HepG2 (cell line): ENCODE results near the gene RBP4. TPM values are rescaled to one million over a fixed set of nuclear protein-coding genes. Genes with fewer than 3 reads are reported as not detected.

Experiments
- ATAC-seq: fragments of 200-7000 bp; cut with Tn5 transposase; 3 replicates; pipeline ENCODE4 v1.9.1; 2020; ENCODE audit warnings: mild to moderate bottlenecking, moderate library complexity
- BruUV-seq: library from RNA; stranded (reverse); fragments of 400-500 nt; replicated peaks from 2 replicates; lab custom pipeline; 2021; lab: Mats Ljungman, UMichigan
- CTCF ChIA-PET: fragments of 300-600 bp; formaldehyde crosslinking; extraction: SDS; loops from one replicate; lab custom pipeline; 2021; ENCODE audit warnings: low total read pairs, inconsistent platforms, low intra/inter-chr PET ratio; lab: Yijun Ruan, JAX
- POLR2A ChIA-PET: fragments of 350-600 bp; sonication (Branson Sonifier 250); formaldehyde crosslinking; loops from one replicate; lab custom pipeline; 2020; ENCODE audit warnings: antibody characterized with exemption, inconsistent platforms; lab: Yijun Ruan, JAX
- DNase-seq: peaks from one replicate; pipeline ENCODE4 v3.0.0-alpha.2; 2015; ENCODE audit warnings: low spot score
- FAIRE-seq: peaks from 3 replicates; lab custom pipeline; 2011; peaks lifted over from hg19 to GRCh38; lab: Jason Lieb, UNC
- H2AFZ ChIP-seq: one replicate; pipeline ENCODE4 v1.6.1; 2011; ENCODE audit warnings: low read length, inconsistent platforms
- H3K27ac ChIP-seq: fragments of 300-600 bp; 3 replicates; pipeline ENCODE4 v1.8.0; 2011; ENCODE audit warnings: mixed run types, mild to moderate bottlenecking, mixed read lengths, low read length, inconsistent platforms; ENCODE audit not compliant: insufficient read depth; ENCODE audit errors: extremely low read length
- H3K27me3 ChIP-seq, 2 experiments: fragments of 200-600 bp in 1 of 2; 2 replicates in 1 of 2; 3 replicates in 1 of 2; pipeline versions ENCODE4 v1.6.0 to v1.8.0; 2011; ENCODE audit warnings: low read length in 2 of 2, mild to moderate bottlenecking in 2 of 2, moderate library complexity in 2 of 2, inconsistent platforms in 1 of 2; ENCODE audit not compliant: insufficient read depth in 2 of 2, control insufficient read depth in 1 of 2
- H3K36me3 ChIP-seq, 2 experiments: fragments of 200-600 bp in 1 of 2; replicated peaks in 1 of 2; 2 replicates in 1 of 2; 3 replicates in 1 of 2; pipeline versions ENCODE4 v1.5.1 to v1.8.0; 2011; ENCODE audit warnings: low read length in 2 of 2, inconsistent platforms in 1 of 2; ENCODE audit not compliant: insufficient read depth in 2 of 2, control insufficient read depth in 1 of 2
- H3K4me1 ChIP-seq: 2 replicates; pipeline ENCODE4 v1.5.1; 2012; ENCODE audit warnings: low read length, inconsistent platforms; ENCODE audit not compliant: insufficient read depth
- H3K4me2 ChIP-seq: 2 replicates; pipeline ENCODE4 v1.6.0; 2011; ENCODE audit warnings: low read depth, low read length, inconsistent platforms
- H3K4me3 ChIP-seq, 3 experiments: fragments of 200-600 bp in 1 of 3; sonication (generic), shearing (Covaris generic) in 1 of 3; replicated peaks in 1 of 3; 2 replicates each; pipeline ENCODE4 v1.5.1; 2011 to 2016; ENCODE audit warnings: low read length in 3 of 3, inconsistent platforms in 2 of 3, low read depth in 2 of 3, mild to moderate bottlenecking in 2 of 3, control low read depth in 1 of 3, mixed read lengths in 1 of 3; ENCODE audit not compliant: insufficient read depth in 1 of 3
- H3K79me2 ChIP-seq: one replicate; pipeline ENCODE4 v1.6.1; 2011; ENCODE audit warnings: low read length, inconsistent platforms; ENCODE audit not compliant: insufficient read depth
- H3K9ac ChIP-seq: 2 replicates; pipeline ENCODE4 v1.6.0; 2011; ENCODE audit warnings: mild to moderate bottlenecking, low read depth, low read length, inconsistent platforms; ENCODE audit not compliant: insufficient read depth
- H3K9me3 ChIP-seq: 2 replicates; pipeline ENCODE4 v1.5.1; 2012; ENCODE audit warnings: mild to moderate bottlenecking, low read length
- H4K20me1 ChIP-seq: 2 replicates; pipeline ENCODE4 v1.6.0; 2011; ENCODE audit warnings: inconsistent platforms, mild to moderate bottlenecking, low read length, moderate library complexity; ENCODE audit not compliant: insufficient read depth
- AGO1 ChIP-seq: fragments of 200-400 bp; formaldehyde crosslinking; IDR thresholded peaks from 2 replicates; pipeline ENCODE4 v1.6.1; 2017; ENCODE audit warnings: mild to moderate bottlenecking, low read depth, low read length, moderate library complexity; ENCODE audit not compliant: poor library complexity, severe bottlenecking
- MAFF ChIP-seq: IDR thresholded peaks from 2 replicates; pipeline ENCODE4 v1.6.1; 2011; ENCODE audit warnings: low read depth, low read length, improper control_type of control experiment
- PTBP1 ChIP-seq: fragments of 200-400 bp; formaldehyde crosslinking; IDR thresholded peaks from 2 replicates; pipeline ENCODE4 v1.6.1; 2018; ENCODE audit warnings: low read length, low read depth; ENCODE audit not compliant: poor library complexity, severe bottlenecking
- SAP130 ChIP-seq: IDR thresholded peaks from 2 replicates; pipeline ENCODE4 v1.6.1; 2016; ENCODE audit warnings: low read depth
- SMAD3 ChIP-seq: sonication (generic); formaldehyde crosslinking; IDR thresholded peaks from 2 replicates; pipeline ENCODE4 v1.4.0; 2020; ENCODE audit warnings: missing genetic modification reagents
- SP5 ChIP-seq: IDR thresholded peaks from 2 replicates; pipeline ENCODE4 v1.6.1; 2016; ENCODE audit warnings: low read depth, borderline replicate concordance
- TBX2 ChIP-seq: sonication (generic); formaldehyde crosslinking; IDR thresholded peaks from 2 replicates; pipeline ENCODE4 v1.5.0; 2020; ENCODE audit warnings: missing genetic modification reagents, mild to moderate bottlenecking, borderline replicate concordance
- ZBTB21 ChIP-seq: sonication (generic); formaldehyde crosslinking; IDR thresholded peaks from 2 replicates; pipeline ENCODE4 v1.4.0; 2020; ENCODE audit warnings: missing genetic modification reagents
- ZFP41 ChIP-seq: sonication (generic); formaldehyde crosslinking; IDR thresholded peaks from 2 replicates; pipeline ENCODE4 v1.4.0; 2020; ENCODE audit warnings: mild to moderate bottlenecking, missing genetic modification reagents, borderline replicate concordance
- ZMYM3 ChIP-seq: sonication (generic); formaldehyde crosslinking; IDR thresholded peaks from 2 replicates; pipeline ENCODE4 v1.5.1; 2020; ENCODE audit warnings: mild to moderate bottlenecking, missing genetic modification reagents
- ZNF605 ChIP-seq: sonication (generic); formaldehyde crosslinking; IDR thresholded peaks from 2 replicates; pipeline ENCODE4 v1.8.0; 2022; ENCODE audit warnings: mild to moderate bottlenecking, missing genetic modification reagents
- ZNF614 ChIP-seq: IDR thresholded peaks from 2 replicates; pipeline ENCODE4 v1.6.1; 2018; ENCODE audit warnings: missing biosample characterization, missing genetic modification reagents, inconsistent platforms, borderline replicate concordance
- ZNF891 ChIP-seq: sonication (generic); formaldehyde crosslinking; IDR thresholded peaks from 2 replicates; pipeline ENCODE4 v1.5.0; 2020; ENCODE audit warnings: mild to moderate bottlenecking, missing genetic modification reagents
- ZSCAN30 ChIP-seq: sonication (generic); formaldehyde crosslinking; IDR thresholded peaks from 2 replicates; pipeline ENCODE4 v1.5.0; 2020; ENCODE audit warnings: mild to moderate bottlenecking, missing genetic modification reagents
- WGBS: methylation state at CpG from one replicate; pipeline ENCODE4 v1.1.6; 2017; ENCODE audit warnings: low lambda C conversion rate; 5-methylcytosine and 5-hydroxymethylcytosine counted together
- in situ Hi-C: cut with HindIII; loops from 2 replicates; pipeline ENCODE4 v1.10.0; 2017; ENCODE audit warnings: low pct_unique_long_range_greater_than_20kb; ENCODE audit not compliant: extremely low pct_ligation_motif_present
- intact Hi-C: fragments of 100-400 bp; cut with micrococcal nuclease; formaldehyde crosslinking; loops from one replicate; pipeline ENCODE4 v1.10.0; 2022; ENCODE audit not compliant: unreplicated experiment
- polyA plus RNA-seq, 8 experiments: library from polyadenylated mRNA; depleted of rRNA in 3 of 8; stranded (reverse) in 7 of 8; unstranded in 1 of 8; fragments of >200 nt; fragmentation: Illumina TruSeq in 4 of 8; extraction: Trizol in 4 of 8; gene quantifications; 2 replicates each; pipeline versions ENCODE4 v1.2.1 to v1.2.3, GENCODE V29; 2011 to 2016; ENCODE audit warnings: low read depth in 4 of 8, missing spikeins in 1 of 8, mixed read lengths in 1 of 8; ENCODE audit not compliant: insufficient read depth in 1 of 8
- total RNA-seq, 5 experiments: library from RNA; depleted of rRNA; stranded (reverse); fragments of >200 nt; fragmentation: Illumina TruSeq; extraction: Trizol; gene quantifications; 2 replicates each; pipeline ENCODE4 v1.2.3, GENCODE V29; 2016; ENCODE audit warnings: low read depth in 1 of 5
- TF ChIP-seq, protein P1 (sequence below): sonication (generic); formaldehyde crosslinking; IDR thresholded peaks from 2 replicates; pipeline ENCODE4 v1.5.0; 2020; ENCODE audit warnings: missing genetic modification reagents, mild to moderate bottlenecking, borderline replicate concordance
- TF ChIP-seq, protein P2 (sequence below): sonication (generic); formaldehyde crosslinking; IDR thresholded peaks from 2 replicates; pipeline ENCODE4 v1.5.0; 2020; ENCODE audit warnings: missing genetic modification reagents, mild to moderate bottlenecking, borderline replicate concordance

The RBP4 gene
- total and polyA plus RNA-seq, 2 of the 13 experiments (the other 11 are each of a cell fraction or from before 2014, with no cell fraction given), result 642 to 931 TPM

DNA sequence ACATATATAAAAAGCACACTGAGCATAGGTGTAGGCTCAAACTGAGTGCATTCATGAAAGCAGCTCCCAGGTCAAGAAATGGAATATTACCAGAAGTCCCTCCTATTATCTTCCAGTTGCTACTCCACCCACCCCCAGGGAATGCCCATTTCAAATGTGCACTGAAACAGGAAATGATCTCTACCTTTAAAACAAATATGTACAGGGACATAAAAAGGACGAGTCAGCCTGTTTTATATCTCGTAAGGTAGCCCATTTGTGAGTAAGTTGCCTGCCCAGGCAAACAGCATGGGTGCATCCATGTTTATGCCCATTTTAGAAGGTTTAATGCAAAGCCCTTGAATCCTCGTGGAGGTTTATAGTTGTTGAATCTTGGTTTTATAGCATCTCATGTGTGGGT lies 24.1 kb downstream of the RBP4 start:
- TF ChIP-seq ZFP41 (CRISPR knock-in tag) (no peak), ZSCAN30 (CRISPR knock-in tag) (no peak), MAFF (0 out of 2 replicates have a peak, but pooled peaks have one; percentile 6), ZNF891 (CRISPR knock-in tag) (no peak), AGO1 (no peak), ZNF605 (no peak)
- TF ChIP-seq, all 625 proteins: peak for 1
- in situ Hi-C loops, result no loop called here
- Histone ChIP-seq H2AFZ (no peak overlapping the region), H3K79me2 (no peaks in the 10 kb centered on the region), H4K20me1 (no peaks in the 10 kb centered on the region), H3K4me3 (no peak overlapping the region), H3K9ac (no peak overlapping the region), H3K9me3 (no peaks in the 10 kb centered on the region), H3K4me1 (peaks cover 21% of the 10 kb centered on the region), H3K27me3 (peaks cover 0 to 12% of the 10 kb centered on the region in 2 experiments; a peak in 4 of 5 replicates), H3K4me2 (no peak overlapping the region), H3K27ac (no peak overlapping the region), H3K36me3 (no peaks in the 10 kb centered on the region)
- CTCF ChIA-PET, result no interaction called here
- ATAC-seq (no peak), FAIRE-seq (no peak), DNase-seq (no peak)
- 3% methylated on average over 3 of the region's 3 CpGs for WGBS
- POLR2A ChIA-PET, result no interaction called here
- no TSS peak for BruUV-seq
- intact Hi-C loops, result no loop called here

DNA sequence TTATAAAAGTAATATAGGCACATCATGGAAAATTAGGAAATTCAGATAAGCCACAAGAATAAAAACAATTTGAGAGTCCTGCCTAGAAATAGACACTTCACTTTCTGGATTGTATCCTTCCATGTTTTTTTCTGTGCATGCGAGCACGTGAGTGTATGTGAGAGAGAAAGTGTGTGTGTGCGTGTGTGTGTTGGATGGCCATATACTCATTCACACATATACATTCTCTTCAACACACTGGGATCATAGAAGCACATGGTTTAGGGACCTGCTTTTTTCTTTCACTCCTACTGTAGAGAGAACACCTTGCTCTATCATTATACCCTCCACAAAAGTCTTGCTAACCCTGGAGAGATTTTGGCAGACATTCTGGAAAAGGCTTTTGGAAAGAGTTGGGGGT lies 27.1 kb downstream of the RBP4 start:
- no peaks in the 10 kb centered on the region for H3K9me3 ChIP-seq
- intact Hi-C loops, result no loop called here
- no peak for DNase-seq
- WGBS, result 53% methylated on average over 3 of the region's 3 CpGs
- no peaks in the 10 kb centered on the region for H4K20me1 ChIP-seq
- H3K27me3 ChIP-seq, result peaks cover 0 to 16% of the 10 kb centered on the region in 2 experiments; a peak in 4 of 5 replicates
- H2AFZ ChIP-seq, result no peak overlapping the region
- H3K79me2 ChIP-seq, result no peaks in the 10 kb centered on the region
- H3K4me2 ChIP-seq, result no peak overlapping the region
- FAIRE-seq, result no peak
- ATAC-seq, result no peak
- peaks cover 13% of the 10 kb centered on the region for H3K4me1 ChIP-seq
- TF ChIP-seq, protein P1, sequence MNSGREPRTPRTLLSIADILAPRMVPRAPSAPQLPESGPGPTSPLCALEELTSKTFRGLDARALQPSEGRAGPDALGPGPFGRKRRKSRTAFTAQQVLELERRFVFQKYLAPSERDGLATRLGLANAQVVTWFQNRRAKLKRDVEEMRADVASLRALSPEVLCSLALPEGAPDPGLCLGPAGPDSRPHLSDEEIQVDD, result no peak
- TF ChIP-seq SMAD3 (CRISPR knock-in tag) (no peak), SP5 (no peak), PTBP1 (no peak), SAP130 (no peak), ZNF614 (no peak), ZMYM3 (CRISPR knock-in tag) (no peak), ZBTB21 (CRISPR knock-in tag) (no peak), TBX2 (no peak)
- TF ChIP-seq, protein P2, sequence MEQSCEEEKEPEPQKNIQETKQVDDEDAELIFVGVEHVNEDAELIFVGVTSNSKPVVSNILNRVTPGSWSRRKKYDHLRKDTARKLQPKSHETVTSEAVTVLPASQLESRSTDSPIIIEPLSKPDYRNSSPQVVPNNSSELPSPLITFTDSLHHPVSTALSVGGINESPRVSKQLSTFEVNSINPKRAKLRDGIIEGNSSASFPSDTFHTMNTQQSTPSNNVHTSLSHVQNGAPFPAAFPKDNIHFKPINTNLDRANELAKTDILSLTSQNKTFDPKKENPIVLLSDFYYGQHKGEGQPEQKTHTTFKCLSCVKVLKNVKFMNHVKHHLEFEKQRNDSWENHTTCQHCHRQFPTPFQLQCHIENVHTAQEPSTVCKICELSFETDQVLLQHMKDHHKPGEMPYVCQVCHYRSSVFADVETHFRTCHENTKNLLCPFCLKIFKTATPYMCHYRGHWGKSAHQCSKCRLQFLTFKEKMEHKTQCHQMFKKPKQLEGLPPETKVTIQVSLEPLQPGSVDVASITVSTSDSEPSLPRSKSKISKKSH (CRISPR knock-in tag), result no peak
- POLR2A ChIA-PET, result no interaction called here
- in situ Hi-C loops, result no loop called here
- no peak overlapping the region for H3K4me3 ChIP-seq
- no peak overlapping the region for H3K9ac ChIP-seq
- BruUV-seq, result no TSS peak
- H3K36me3 ChIP-seq, result no peaks in the 10 kb centered on the region
- H3K27ac ChIP-seq, result no peak overlapping the region
- CTCF ChIA-PET, result no interaction called here
